Stimulated activated CD4-positive, alpha-beta T cell treated with anti-CD3 and anti-CD28 coated beads, Interleukin-1b, Interleukin-23, amount 100 ng/mL, for 24 hours (primary cell): ENCODE results near the gene MORN4.
"Not testable (repeated sequence)": the region's sequence is repeated elsewhere in the genome, so short reads cannot be mapped to it uniquely, and the experiment has no call there.

Experiments
- DNase-seq, 4 experiments: peaks; one replicate each; pipeline ENCODE4 v3.0.0-alpha.2; 2020; ENCODE audit warnings: low read depth in 4 of 4, low spot score in 1 of 4

MORN4 gene

GRCh38 chr10:97642471-97643159, 9.3 kb upstream of the MORN4 start:
- not testable (repeated sequence) for DNase-seq

- DNase-seq, result no peak
Observed at GRCh38 chr10:97640868-97641811, 7.8 kb upstream of the MORN4 start.

GRCh38 chr10:97640174-97640867, 7.0 kb upstream of the MORN4 start, which contains the start of gene PI4K2A:
Gene PI4K2A, plus strand, starts transcription at chr10:97640671. Its CDS starts 72 bp downstream, at chr10:97640743.
- DNase-seq, result peak; percentile 97 to 99 (median 98)

GRCh38 chr10:97639090-97639489, 5.8 kb upstream of the MORN4 start:
- not testable (repeated sequence) for DNase-seq

GRCh38 chr10:97635577-97635976, 2.3 kb upstream of the MORN4 start:
- no peak for DNase-seq

- DNase-seq, result no peak
Observed at GRCh38 chr10:97633921-97634320, 621 bp upstream of the MORN4 start.

GRCh38 chr10:97631098-97631497, 2.2 kb downstream of the MORN4 start:
- no peak for DNase-seq

GRCh38 chr10:97629289-97629688, 4.0 kb downstream of the MORN4 start:
- DNase-seq, result no peak

GRCh38 chr10:97628228-97628627, 5.1 kb downstream of the MORN4 start:
- DNase-seq, result no peak

GRCh38 chr10:97627731-97628130, 5.6 kb downstream of the MORN4 start:
- no peak for DNase-seq

- DNase-seq, result no peak
Observed at GRCh38 chr10:97623277-97623676, 10.0 kb downstream of the MORN4 start.

- DNase-seq, result no peak
Observed at GRCh38 chr10:97618733-97619132, 14.6 kb downstream of the MORN4 start.

- DNase-seq, result no peak
Observed at GRCh38 chr10:97618285-97618684, 15.0 kb downstream of the MORN4 start.

GRCh38 chr10:97612386-97612785, 20.9 kb downstream of the MORN4 start:
- DNase-seq, result no peak

GRCh38 chr10:97611473-97611872, 21.8 kb downstream of the MORN4 start:
- no peak for DNase-seq

- DNase-seq, result no peak
Observed at GRCh38 chr10:97608991-97609561, 24.2 kb downstream of the MORN4 start.

GRCh38 chr10:97607095-97607636, 26.1 kb downstream of the MORN4 start:
- DNase-seq, result no peak

GRCh38 chr10:97601268-97602215, 31.8 kb downstream of the MORN4 start:
- no peak for DNase-seq

GRCh38 chr10:97600616-97601015, 32.7 kb downstream of the MORN4 start:
- DNase-seq, result no peak

- no peak for DNase-seq
Observed at GRCh38 chr10:97599272-97599619, 34.1 kb downstream of the MORN4 start.
